SH-SY5Y (cell line): ENCODE results near the gene STAC3.

Source experiments
- GATA2 ChIP-seq: IDR thresholded peaks from 2 replicates; pipeline ENCODE4 v1.6.1; 2011; ENCODE audit warnings: mild to moderate bottlenecking, low read depth, low read length
- GATA3 ChIP-seq: IDR thresholded peaks from 2 replicates; pipeline ENCODE4 v1.6.1; 2011; ENCODE audit warnings: low read depth, mild to moderate bottlenecking, low read length, moderate library complexity

The STAC3 gene

GRCh38 chr12:57261428-57261865 lies 10.5 kb upstream of the STAC3 start:
- TF ChIP-seq GATA3 (no peak), GATA2 (no peak)

- no peak for TF ChIP-seq GATA2
- TF ChIP-seq GATA3, result no peak
Observed at GRCh38 chr12:57260366-57260765, 9.4 kb upstream of the STAC3 start.

- no peak for TF ChIP-seq GATA2
- TF ChIP-seq GATA3, result no peak
Observed at GRCh38 chr12:57258977-57259970, 8.3 kb upstream of the STAC3 start.

- TF ChIP-seq GATA2 (no peak), GATA3 (no peak)
Observed at GRCh38 chr12:57255916-57256315, 4.9 kb upstream of the STAC3 start.

GRCh38 chr12:57254506-57255280 lies 3.7 kb upstream of the STAC3 start:
- TF ChIP-seq GATA2 (no peak), GATA3 (no peak)

- TF ChIP-seq GATA2 (no peak), GATA3 (no peak)
Observed at GRCh38 chr12:57250541-57250940, 446 bp downstream of the STAC3 start.

- no peak for TF ChIP-seq GATA2
- no peak for TF ChIP-seq GATA3
Observed at GRCh38 chr12:57248934-57249742, 1.8 kb downstream of the STAC3 start.

- no peak for TF ChIP-seq GATA3
- TF ChIP-seq GATA2, result no peak
Observed at GRCh38 chr12:57247041-57247440, 3.9 kb downstream of the STAC3 start.

- no peak for TF ChIP-seq GATA2
- TF ChIP-seq GATA3, result no peak
Observed at GRCh38 chr12:57244312-57244696, 6.7 kb downstream of the STAC3 start.

GRCh38 chr12:57243521-57244311 lies 7.3 kb downstream of the STAC3 start:
- TF ChIP-seq GATA2 (no peak), GATA3 (no peak)

- no peak for TF ChIP-seq GATA3
- no peak for TF ChIP-seq GATA2
Observed at GRCh38 chr12:57242691-57243454, 8.1 kb downstream of the STAC3 start.

- TF ChIP-seq GATA2 (no peak), GATA3 (no peak)
Observed at GRCh38 chr12:57242329-57242690, 8.7 kb downstream of the STAC3 start.
